Pancreas (tissue), 10 donors: ENCODE measurements around the gene IFI27L1. TPM values are rescaled to one million over a fixed set of nuclear protein-coding genes. Genes with fewer than 3 reads are reported as not detected.

ENCODE experiments used
- ATAC-seq, 4 donors: fragments of 200-7000 bp; cut with Tn5 transposase; one replicate each; pipeline versions ENCODE4 v1.8.0 to v1.9.1; 2020; ENCODE audit warnings: mild to moderate bottlenecking in 4 of 4, moderate library complexity in 4 of 4
- DNase-seq, 6 donors: peaks; one replicate each; pipeline ENCODE4 v3.0.0-alpha.2; 2020
- FAIRE-seq: peaks from 2 replicates; lab custom pipeline; 2012; peaks lifted over from hg19 to GRCh38; lab: Jason Lieb, UNC
- H3K27ac ChIP-seq, 4 donors: fragments of 200-600 bp; sonication (generic); 1 replicate in 3 of 4; 2 replicates in 1 of 4; pipeline versions ENCODE4 v1.5.0 to v1.8.0; 2020
- H3K27me3 ChIP-seq, 4 donors: fragments of 200-600 bp; one replicate each; pipeline ENCODE4 v1.8.0; 2021
- H3K36me3 ChIP-seq, 3 donors: fragments of 200-600 bp; sonication (generic) in 1 of 3; one replicate each; pipeline versions ENCODE4 v1.5.0 to v1.8.0; 2020 to 2021
- H3K4me1 ChIP-seq, 3 donors: fragments of 200-600 bp; one replicate each; pipeline ENCODE4 v1.8.0; 2021
- H3K4me3 ChIP-seq, 4 donors: fragments of 200-600 bp; sonication (generic) in 2 of 4; one replicate each; pipeline versions ENCODE4 v1.5.0 to v1.8.0; 2020 to 2021
- H3K9me3 ChIP-seq, 4 donors: fragments of 200-600 bp; one replicate each; pipeline ENCODE4 v1.8.0; 2021
- CTCF ChIP-seq, 4 donors: fragments of 200-600 bp; sonication (generic) in 3 of 4; IDR thresholded peaks; one replicate each; pipeline versions ENCODE4 v1.5.0 to v1.8.0; 2021; ENCODE audit warnings: antibody characterized with exemption in 4 of 4
- WGBS, 2 donors: extraction: QIAGEN DNeasy Blood & Tissue Kit; methylation state at CpG; one replicate each; pipeline ENCODE4 v1.1.7; 2013; 5-methylcytosine and 5-hydroxymethylcytosine counted together
- intact Hi-C, 3 donors: fragments of 100-400 bp; cut with DNase I; formaldehyde crosslinking; loops; one replicate each; pipeline versions ENCODE4 v1.11.1 to v1.14.2; 2022
- polyA plus RNA-seq, 2 donors: library from polyadenylated mRNA; stranded (reverse); fragments of 200-250 nt; gene quantifications; one replicate each; pipeline ENCODE4 v1.2.3, GENCODE V29; 2013
- total RNA-seq, 6 donors: library from RNA; stranded (reverse); fragmentation: NEBNext Ultra II Directional in 4 of 6; extraction: Animal tissue kit (Norgen Biotek cat#: 25700) in 4 of 6; gene quantifications; one replicate each; pipeline versions ENCODE4 v1.2.1 to v1.2.4, GENCODE V29; 2021 to 2023
- donor health status: healthy with polysubstance abuse.
- donor health status: DM: no; HTN: no; CAD: no; lungs with moderate emphysema.
- donor health status: DM: no; HTN: no; CAD: no.
- donor health status: control.
- donor health status: control.
- donor health status: Bipolar disorder and iron deficiency.
- donor health status: DM: yes; HTN: yes; CAD: no.
- donor health status: DM: no; HTN: no; CAD: no.
- donor health status: DM: no; HTN: no; CAD: no.
- donor health status: DM: yes; HTN: yes; CAD: no.

The IFI27L1 gene
- 1 to 10 TPM; 3.8 to 8.7 (median 6.8) TPM for total RNA-seq
- 10 to 100 TPM; 14.1 to 14.3 TPM for polyA plus RNA-seq

GRCh38 chr14:94080621-94081385, at the start of gene IFI27L1, which contains the start of gene DDX24:
TSS of gene IFI27L1 (plus strand) at chr14:94081310. CDS start at chr14:94096938, 15,628 bp downstream.
TSS of gene DDX24 (minus strand) at chr14:94081202. CDS start at chr14:94079742, 1,460 bp downstream.
- TF ChIP-seq CTCF (IDR thresholded peaks at IDR 0.05), result no peak
- Histone ChIP-seq H3K4me1 (peaks cover 0 to 30% (median 29%) of the 10 kb centered on the region in 3 donors), H3K27me3 (no peaks in the 10 kb centered on the region), H3K36me3 (peaks cover 0 to 6% (median 0%) of the 10 kb centered on the region in 3 donors), H3K27ac (peak within 1 kb of the TSS; percentile 82 to 93 (median 84)), H3K4me3 (peak within 1 kb of the TSS; percentile 73 to 99 (median 96)), H3K9me3 (no peaks in the 10 kb centered on the region)
- intact Hi-C loops, result no loop called here
- 0 to 1% methylated on average over 76 to 77 of the region's 77 CpGs for WGBS, 2 donors
- FAIRE-seq, result no peak
- ATAC-seq, result peak; percentile 98 to 100 (median 99)
- peak; percentile 95 to 98 (median 96) for DNase-seq

DNA sequence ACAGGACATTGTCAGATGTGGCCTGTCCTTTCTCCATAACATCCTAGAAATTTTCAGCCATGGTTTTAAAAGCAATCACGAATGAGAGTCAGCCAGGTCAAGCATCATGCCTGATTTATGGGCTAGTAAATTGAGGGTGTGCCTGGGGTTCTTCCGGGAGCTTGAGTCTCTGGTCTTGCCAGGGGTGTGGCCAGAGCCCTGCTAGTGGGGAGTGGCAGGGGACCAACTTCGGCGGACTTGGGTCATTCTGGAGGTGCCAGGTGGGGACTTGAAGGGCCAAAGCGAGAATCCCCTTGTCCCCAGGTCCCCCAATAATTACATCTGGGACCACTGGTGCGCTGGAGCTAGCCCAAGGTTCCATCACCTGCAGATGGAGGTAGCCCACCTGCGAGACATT, 49.2 kb upstream of the IFI27L1 start:
- H3K36me3 ChIP-seq, result no peaks in the 10 kb centered on the region
- H3K4me3 ChIP-seq, result no peak overlapping the region
- H3K9me3 ChIP-seq, result no peaks in the 10 kb centered on the region
- intact Hi-C loops, result no loop called here
- DNase-seq, result no peak
- no peak for TF ChIP-seq CTCF (IDR thresholded peaks at IDR 0.05)
- H3K4me1 ChIP-seq, result peaks cover 0 to 2% (median 0%) of the 10 kb centered on the region in 3 donors
- FAIRE-seq, result no peak
- H3K27ac ChIP-seq, result no peak overlapping the region
- 77 to 80% methylated on average over 7 of the region's 7 CpGs for WGBS, 2 donors
- no peaks in the 10 kb centered on the region for H3K27me3 ChIP-seq
- no peak for ATAC-seq

DNA sequence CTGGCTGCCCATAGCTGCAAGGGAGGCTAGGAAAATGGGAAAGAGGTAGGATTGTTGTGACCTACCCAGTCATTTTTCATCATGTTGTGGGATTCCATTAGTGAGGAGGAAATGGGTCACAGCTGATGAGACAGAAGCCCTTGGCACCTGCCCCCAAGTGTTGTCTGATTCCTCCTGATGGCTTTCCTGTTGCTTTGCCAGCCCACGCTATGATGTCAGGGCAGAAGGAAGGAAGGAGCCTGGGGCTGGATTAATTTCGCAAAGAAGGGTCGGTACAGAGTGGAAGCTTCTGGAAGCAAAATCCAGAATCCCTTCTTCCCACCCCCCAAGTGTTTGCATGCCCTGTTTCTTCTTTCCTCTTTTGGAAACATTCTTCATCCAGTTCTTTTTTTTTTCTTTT, 46.2 kb upstream of the IFI27L1 start:
- H3K9me3 ChIP-seq, result no peaks in the 10 kb centered on the region
- ATAC-seq, result no peak
- H3K36me3 ChIP-seq, result no peaks in the 10 kb centered on the region
- DNase-seq, result no peak
- FAIRE-seq, result no peak
- no peak overlapping the region for H3K4me3 ChIP-seq
- no peaks in the 10 kb centered on the region for H3K27me3 ChIP-seq
- H3K27ac ChIP-seq, result no peak overlapping the region
- no peaks in the 10 kb centered on the region for H3K4me1 ChIP-seq
- intact Hi-C loops, result loop anchor here in 2 of 3 donors (5.0 kb wide), 1 partner anchor 102 kb away; no protein-coding TSS in a partner anchor
- TF ChIP-seq CTCF (IDR thresholded peaks at IDR 0.05), result no peak
- 87 to 95% methylated on average over 3 of the region's 3 CpGs for WGBS, 2 donors

- no peaks in the 10 kb centered on the region for H3K4me1 ChIP-seq
- intact Hi-C loops, result loop anchor here in 2 of 3 donors (5.0 kb wide), 1 partner anchor 101 kb away; no protein-coding TSS in a partner anchor
Observed at GRCh38 chr14:94036313-94037167, 44.6 kb upstream of the IFI27L1 start.

More at GRCh38 chr14:94036313-94037167, 44.6 kb upstream of the IFI27L1 start:
- Histone ChIP-seq H3K27me3 (no peaks in the 10 kb centered on the region), H3K27ac (no peak overlapping the region), H3K36me3 (no peaks in the 10 kb centered on the region), H3K4me3 (no peak overlapping the region), H3K9me3 (no peaks in the 10 kb centered on the region)
- peak; percentile 55 to 91 (median 72) for DNase-seq
- peak; percentile 84 to 98 (median 94) for ATAC-seq
- FAIRE-seq, result no peak
- 28 to 30% methylated on average over 12 of the region's 12 CpGs for WGBS, 2 donors
- peak; percentile 63 to 83 (median 77) for TF ChIP-seq CTCF (IDR thresholded peaks at IDR 0.05)
